GM21447 (cell line): ENCODE results near the gene EDARADD.
"Not testable (repeated sequence)": the region's sequence is repeated elsewhere in the genome, so short reads cannot be mapped to it uniquely, and the experiment has no call there.

Experiments used
- ATAC-seq: cut with Tn5 transposase; IDR thresholded peaks from one replicate; pipeline ENCODE4 v1.9.1; 2021; ENCODE audit not compliant: unreplicated experiment

The EDARADD gene

GRCh38 chr1:236484310-236484971 lies 90.4 kb downstream of the EDARADD start:
- ATAC-seq, result no peak

GRCh38 chr1:236486356-236487002 lies 92.4 kb downstream of the EDARADD start:
- ATAC-seq, result no peak

GRCh38 chr1:236489161-236489560 lies 95.1 kb downstream of the EDARADD start:
- not testable (repeated sequence) for ATAC-seq

- peak; percentile 62 for ATAC-seq
These were observed 95.8 kb downstream of the EDARADD start for GRCh38 chr1:236489710-236490377.

- ATAC-seq, result no peak
These were observed 97.5 kb downstream of the EDARADD start for GRCh38 chr1:236491469-236492136.

- no peak for ATAC-seq
These were observed 98.3 kb downstream of the EDARADD start for GRCh38 chr1:236492378-236492777.

- ATAC-seq, result no peak
These were observed 100.0 kb downstream of the EDARADD start for GRCh38 chr1:236494082-236494481.

GRCh38 chr1:236494586-236495466 lies 100.7 kb downstream of the EDARADD start:
- no peak for ATAC-seq

GRCh38 chr1:236495467-236496112 lies 101.5 kb downstream of the EDARADD start:
- ATAC-seq, result no peak

GRCh38 chr1:236497908-236498307 lies 103.8 kb downstream of the EDARADD start:
- no peak for ATAC-seq

- ATAC-seq, result no peak
These were observed 107.0 kb downstream of the EDARADD start for GRCh38 chr1:236501093-236501492.

- no peak for ATAC-seq
These were observed 108.5 kb downstream of the EDARADD start for GRCh38 chr1:236502579-236502971.

GRCh38 chr1:236502972-236503639 lies 109.0 kb downstream of the EDARADD start:
- ATAC-seq, result no peak

- not testable (repeated sequence) for ATAC-seq
These were observed 110.3 kb downstream of the EDARADD start for GRCh38 chr1:236504338-236504737.

GRCh38 chr1:236507022-236507700 lies 113.1 kb downstream of the EDARADD start:
- ATAC-seq, result no peak

- ATAC-seq, result peak; percentile 57
These were observed 114.5 kb downstream of the EDARADD start for GRCh38 chr1:236508593-236509027.

GRCh38 chr1:236509203-236509602 lies 115.1 kb downstream of the EDARADD start:
- no peak for ATAC-seq

GRCh38 chr1:236509647-236510401 lies 115.7 kb downstream of the EDARADD start:
- no peak for ATAC-seq
